ENCODE measurements around the gene AOPEP.

The AOPEP gene

DNA sequence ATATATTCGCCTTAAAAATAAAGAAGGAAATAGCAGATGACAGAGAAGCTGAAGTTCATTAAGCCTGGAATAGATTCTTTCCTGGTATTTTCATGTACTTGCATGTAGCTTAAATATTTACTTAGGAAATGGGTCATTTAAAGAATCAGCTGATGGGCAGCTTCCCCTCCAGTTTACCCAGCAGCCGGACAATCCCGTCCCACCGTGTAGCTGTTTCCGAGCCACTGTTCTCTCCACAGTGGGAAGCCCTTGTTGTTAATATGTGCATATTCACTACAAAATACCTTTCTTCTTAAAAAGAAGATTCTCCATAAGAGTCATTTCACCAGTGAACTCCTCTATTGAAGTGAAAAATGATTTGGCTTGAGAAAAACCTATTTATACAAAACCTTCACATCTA, 404.0 kb downstream of the AOPEP start:
- DNase-seq: no peak

DNA sequence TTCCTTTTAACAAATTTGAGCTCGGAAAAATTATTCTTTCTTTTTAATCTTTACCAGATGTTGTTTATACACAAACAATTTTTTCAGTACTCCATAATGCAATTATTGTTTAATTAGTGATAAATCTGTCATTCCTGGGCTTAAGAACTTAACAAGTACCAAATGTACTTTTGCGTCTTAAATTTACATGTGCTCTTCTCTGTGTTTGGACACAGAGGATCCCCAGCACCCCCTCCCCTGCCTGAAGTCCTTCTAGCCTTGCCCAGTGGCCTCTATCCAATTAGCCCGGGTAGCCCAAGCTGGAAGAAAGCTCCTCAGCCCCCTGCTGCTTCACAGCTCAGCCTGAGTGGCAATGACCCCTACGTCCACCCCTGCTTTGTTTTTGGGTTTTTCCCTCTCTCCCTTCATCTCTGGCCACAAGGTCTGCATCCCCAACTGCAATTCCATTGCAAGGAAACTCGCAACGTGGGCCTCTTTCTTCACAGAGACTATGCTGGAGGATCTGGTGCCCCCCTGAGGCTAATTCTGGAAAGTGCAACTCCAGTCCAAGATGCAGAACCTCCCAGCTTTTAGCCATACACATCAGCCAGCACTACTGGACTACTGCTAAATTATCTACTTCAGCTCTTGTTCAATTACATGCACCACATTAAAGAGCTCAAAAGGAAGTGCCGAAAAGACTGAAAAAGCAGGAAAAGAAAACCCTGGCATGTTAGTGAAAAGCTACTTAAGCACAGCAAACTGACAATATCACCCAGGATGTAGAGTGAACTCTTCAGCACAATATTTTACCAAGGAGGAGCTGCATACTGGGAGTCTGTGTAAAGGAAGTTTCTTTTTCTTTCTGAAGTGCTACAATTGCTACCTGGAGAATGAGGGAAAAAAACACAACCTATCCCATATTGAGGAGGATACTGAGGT, 404.8 kb downstream of the AOPEP start:
- DNase-seq: peak; percentile 15 to 74

DNA sequence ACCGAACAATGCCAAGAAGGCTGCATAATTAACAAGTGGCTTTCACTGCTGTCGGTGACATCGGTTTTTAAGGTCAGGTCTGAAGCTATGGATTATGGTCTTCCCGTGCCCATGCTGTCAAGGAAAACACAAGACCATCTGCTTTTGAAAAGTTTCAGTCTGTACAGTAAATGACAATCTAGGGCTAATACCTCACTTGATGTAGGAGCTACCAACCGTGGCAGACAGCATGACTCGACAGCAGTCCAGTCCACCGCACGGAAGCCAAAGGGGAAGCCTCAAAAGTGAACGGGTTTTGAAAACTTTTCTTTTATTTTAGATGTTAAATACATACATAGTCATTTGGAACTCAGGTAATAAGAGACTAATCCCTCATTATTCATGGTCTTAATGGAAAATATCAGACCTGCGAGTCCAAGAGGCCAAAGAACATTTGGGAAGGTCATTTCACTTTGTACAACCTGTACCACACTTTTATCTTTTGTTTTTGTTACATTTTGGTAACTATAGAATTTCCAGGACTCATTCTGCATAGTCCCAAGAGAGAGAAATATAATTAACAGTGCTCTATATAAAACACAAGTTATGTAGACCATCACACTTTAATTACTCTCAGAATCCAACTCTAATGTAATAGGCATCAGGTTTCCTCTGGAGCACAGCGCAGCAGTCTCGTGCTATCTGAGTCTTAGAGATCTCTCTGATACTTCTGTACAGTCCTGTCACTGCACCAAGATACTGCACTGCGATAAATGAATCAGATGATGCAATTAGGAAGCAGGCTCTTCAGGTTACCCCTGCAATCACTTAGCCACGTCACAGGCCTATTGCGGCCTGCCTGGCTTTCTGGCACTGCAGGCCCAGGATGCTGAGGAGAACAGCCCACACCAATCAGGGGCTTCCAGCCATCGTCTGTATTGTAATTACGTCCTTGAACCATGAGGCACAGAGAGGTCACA, 406.1 kb downstream of the AOPEP start:
- no peak for DNase-seq

DNA sequence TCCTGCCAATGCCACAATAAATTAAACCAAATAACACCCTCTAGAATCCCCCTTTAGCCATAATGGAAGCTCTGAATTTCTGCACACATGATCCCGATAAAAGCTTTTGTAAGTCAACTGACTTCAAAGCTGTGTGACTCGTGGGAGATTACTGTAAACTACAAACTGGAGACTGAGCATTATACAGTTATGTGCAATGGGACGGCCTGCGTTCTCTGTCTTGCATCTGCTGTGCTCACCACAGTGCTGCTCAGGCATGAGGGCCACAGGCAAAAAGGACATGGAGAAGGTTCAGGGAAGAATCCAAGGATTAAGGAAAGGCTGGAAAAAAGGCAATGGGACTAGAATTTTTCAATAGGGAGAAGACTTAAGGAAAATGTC, 406.8 kb downstream of the AOPEP start:
- DNase-seq: no peak

DNA sequence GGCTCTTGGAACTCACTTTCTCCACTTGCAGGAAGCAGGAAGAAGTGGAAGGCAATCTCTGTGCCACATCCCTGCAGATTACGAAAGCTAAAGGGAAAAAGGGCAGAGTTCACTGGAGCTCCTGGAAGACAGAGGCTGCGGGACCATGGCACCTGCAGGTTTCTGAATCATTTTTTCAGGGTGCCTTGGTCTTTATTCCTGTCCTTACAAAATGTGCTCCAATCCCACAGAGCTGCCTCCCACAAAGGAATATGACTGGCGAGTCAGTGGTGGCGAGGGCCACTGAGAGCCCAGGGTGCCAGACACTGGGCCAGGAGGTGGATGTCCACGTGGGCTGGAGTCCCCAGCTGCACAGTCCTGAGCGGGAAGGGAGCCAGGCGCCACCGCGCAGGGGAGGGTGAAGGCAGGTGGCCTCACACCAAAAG, 408.0 kb downstream of the AOPEP start:
- DNase-seq: no peak

DNA sequence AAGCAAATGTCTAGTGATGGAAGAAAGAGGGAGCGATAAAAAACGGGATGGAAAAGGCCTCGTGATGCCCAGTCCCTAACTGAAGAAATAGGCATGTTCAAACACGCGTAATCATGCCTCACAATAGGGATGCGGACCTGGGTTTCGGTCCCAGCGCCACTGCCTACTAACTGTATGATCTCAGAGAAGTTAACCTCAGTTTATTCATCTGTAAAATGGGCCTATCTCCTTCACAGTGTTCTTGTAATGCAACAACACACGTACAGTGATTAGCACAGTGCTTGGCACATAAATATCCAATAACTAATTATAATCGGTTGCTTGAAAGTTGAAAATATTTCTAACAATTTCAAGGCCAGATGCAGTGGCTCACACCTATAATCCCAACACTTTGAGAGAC, 409.3 kb downstream of the AOPEP start:
- no peak for DNase-seq

Data from inflammatory macrophage treated with lipopolysaccharide for 1 hour (primary cell).